IMR-90 (cell line): ENCODE measurements around the gene PIGN.

Experiments used
- CEBPB ChIP-seq: IDR thresholded peaks from 2 replicates; pipeline ENCODE4 v1.6.1; 2012; ENCODE audit warnings: low read depth, low read length, improper control_type of control experiment
- MAFK ChIP-seq: IDR thresholded peaks from 2 replicates; pipeline ENCODE4 v1.6.1; 2012; ENCODE audit warnings: low read depth, low read length, improper control_type of control experiment
- POLR2A ChIP-seq: IDR thresholded peaks from 2 replicates; pipeline ENCODE4 v1.6.1; 2012; ENCODE audit warnings: mild to moderate bottlenecking, low read depth, low read length
- TF ChIP-seq, protein P1 (sequence below): conservative IDR thresholded peaks from 2 replicates; pipeline ENCODE4 v1.5.1; 2012; ENCODE audit warnings: mild to moderate bottlenecking, low read depth, low read length, improper control_type of control experiment

DNA sequence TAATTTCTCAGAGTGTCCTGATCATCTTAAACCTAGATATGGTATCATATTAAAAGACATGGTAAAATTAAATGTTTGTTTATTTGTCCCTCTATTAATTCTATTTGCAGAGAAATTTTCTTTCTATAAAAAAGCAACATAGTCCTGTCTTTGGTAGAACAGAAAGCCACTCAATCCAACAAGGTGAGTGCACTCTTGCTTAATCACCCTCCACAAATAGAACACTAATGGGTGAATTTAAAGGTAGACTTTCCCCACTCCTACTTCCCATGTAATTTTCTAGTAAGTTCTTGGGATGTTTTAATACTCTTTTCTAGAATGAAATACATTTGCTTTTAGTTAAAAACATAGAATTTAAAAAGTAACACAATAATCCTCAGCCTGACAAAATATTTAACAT lies 97.7 kb downstream of the PIGN start:
- TF ChIP-seq MAFK (no peak), POLR2A (no peak), CEBPB (no peak)
- TF ChIP-seq, protein P1, sequence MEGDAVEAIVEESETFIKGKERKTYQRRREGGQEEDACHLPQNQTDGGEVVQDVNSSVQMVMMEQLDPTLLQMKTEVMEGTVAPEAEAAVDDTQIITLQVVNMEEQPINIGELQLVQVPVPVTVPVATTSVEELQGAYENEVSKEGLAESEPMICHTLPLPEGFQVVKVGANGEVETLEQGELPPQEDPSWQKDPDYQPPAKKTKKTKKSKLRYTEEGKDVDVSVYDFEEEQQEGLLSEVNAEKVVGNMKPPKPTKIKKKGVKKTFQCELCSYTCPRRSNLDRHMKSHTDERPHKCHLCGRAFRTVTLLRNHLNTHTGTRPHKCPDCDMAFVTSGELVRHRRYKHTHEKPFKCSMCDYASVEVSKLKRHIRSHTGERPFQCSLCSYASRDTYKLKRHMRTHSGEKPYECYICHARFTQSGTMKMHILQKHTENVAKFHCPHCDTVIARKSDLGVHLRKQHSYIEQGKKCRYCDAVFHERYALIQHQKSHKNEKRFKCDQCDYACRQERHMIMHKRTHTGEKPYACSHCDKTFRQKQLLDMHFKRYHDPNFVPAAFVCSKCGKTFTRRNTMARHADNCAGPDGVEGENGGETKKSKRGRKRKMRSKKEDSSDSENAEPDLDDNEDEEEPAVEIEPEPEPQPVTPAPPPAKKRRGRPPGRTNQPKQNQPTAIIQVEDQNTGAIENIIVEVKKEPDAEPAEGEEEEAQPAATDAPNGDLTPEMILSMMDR: no peak
